SW480 (cell line): ENCODE measurements around the gene CAPN11.

Source experiments
- DNase-seq: peaks from one replicate; pipeline ENCODE4 v3.0.0-alpha.2; 2016; ENCODE audit warnings: low spot score

Gene CAPN11

GRCh38 chr6:44214307-44214706, 55.7 kb downstream of the CAPN11 start:
- DNase-seq, result no peak

GRCh38 chr6:44216677-44217331, 58.2 kb downstream of the CAPN11 start, which contains the start of gene MYMX:
TSS of gene MYMX (plus strand) at chr6:44216926. CDS start at chr6:44217472, 546 bp downstream.
- no peak for DNase-seq

DNA sequence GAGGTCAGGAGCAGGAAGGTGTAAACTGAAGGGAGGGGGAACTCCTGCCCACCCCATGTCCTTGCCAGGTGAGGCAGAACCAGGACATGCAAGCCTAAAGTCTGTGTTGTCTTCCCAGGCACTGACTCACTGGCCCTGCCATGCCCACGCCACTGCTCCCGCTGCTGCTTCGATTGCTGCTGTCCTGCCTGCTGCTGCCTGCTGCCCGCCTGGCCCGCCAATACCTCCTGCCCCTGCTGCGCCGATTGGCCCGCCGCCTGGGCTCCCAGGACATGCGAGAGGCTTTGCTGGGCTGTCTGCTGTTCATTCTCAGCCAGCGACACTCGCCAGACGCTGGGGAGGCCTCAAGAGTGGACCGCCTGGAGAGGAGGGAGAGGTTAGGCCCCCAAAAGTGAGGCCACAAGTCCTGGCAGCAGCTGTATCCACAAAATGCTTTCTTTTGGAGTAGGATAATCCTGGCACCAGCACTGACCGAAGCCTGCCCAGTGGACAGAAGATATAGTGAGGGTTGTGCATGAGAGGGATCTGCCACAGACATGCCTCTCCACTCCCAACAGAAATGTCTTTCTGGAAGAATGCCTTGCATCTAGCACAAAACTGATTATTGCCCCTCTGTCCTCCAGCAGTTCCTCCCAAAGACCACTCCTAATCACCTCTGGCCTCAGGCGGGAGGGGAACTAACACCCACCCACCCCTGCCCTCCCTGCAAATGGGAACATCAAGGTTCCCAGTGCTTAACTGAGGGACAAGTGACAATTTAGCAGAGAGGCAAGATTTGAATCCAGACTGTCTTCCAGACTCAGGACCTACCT, 58.9 kb downstream of the CAPN11 start:
- DNase-seq, result no peak

DNA sequence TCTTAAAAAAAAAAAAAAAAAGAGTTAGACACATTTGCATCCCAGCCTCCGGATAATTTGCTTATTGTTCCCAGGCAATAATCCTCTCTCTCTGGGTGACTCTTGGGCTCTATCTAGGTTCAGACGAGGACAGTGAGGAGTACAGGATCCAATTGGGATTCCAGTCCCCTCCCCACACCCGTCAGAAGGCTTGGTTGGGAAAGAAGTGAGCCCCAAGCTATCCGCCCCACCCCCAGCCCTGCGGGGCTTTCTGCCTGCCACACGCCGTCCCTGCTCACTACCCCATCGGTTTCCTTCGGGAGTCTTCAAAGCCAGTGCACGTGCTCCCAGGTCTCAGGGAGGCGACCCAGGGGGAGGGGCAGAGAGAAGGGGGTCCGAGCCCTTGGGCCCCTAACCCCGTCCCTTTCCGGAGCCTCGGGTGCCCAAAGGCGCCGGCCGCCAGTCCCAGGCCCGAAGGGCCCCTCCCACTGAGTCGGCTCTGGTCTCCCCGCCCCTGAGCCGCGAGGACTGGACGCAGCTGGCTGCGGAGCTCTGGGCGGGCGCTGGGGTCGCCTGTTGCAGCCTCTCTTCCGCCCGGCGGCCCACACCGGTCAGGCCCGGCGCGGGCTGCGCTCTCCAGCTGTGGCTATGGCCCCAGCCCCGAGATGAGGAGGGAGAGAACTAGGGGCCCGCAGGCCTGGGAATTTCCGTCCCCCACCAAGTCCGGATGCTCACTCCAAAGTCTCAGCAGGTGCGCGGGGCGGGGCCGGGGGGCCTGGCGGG, 60.6 kb downstream of the CAPN11 start:
- DNase-seq, result peak; percentile 69

GRCh38 chr6:44219815-44220784, 61.5 kb downstream of the CAPN11 start:
- DNase-seq, result no peak

- DNase-seq, result no peak
Observed at GRCh38 chr6:44220913-44221290, 62.3 kb downstream of the CAPN11 start.

DNA sequence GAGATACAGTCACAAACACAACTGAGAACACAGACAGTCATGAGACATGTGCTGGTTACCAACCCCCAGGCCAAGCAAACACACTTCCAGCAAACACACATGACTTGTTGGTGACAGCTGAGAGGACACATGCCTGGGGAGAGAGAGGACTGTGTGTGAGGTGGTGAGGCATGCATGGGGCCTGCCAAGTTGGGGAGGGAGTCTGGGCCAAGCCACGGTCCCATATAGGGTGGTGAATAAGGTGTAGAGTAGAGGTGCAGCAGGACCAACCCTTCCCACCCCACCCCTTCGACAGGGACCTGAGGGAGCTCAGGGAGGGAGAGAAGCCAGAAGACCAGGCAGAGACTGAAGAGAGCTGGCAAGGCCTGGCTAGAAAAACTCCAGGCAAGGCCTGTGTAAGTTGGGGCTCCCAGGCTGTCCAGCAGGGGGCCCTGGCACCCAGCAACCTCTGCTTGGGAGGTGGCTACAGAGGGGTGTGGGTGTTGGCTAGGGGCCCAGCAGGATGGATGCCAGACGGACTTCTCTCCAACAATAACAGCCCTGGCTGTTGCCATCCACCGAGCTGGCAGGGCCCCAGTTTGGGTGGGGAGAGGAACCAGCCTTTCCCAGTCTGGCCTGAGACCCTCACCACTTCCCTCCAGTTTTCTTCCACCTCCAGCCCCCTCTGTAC, 62.8 kb downstream of the CAPN11 start:
- DNase-seq, result peak; percentile 78

DNA sequence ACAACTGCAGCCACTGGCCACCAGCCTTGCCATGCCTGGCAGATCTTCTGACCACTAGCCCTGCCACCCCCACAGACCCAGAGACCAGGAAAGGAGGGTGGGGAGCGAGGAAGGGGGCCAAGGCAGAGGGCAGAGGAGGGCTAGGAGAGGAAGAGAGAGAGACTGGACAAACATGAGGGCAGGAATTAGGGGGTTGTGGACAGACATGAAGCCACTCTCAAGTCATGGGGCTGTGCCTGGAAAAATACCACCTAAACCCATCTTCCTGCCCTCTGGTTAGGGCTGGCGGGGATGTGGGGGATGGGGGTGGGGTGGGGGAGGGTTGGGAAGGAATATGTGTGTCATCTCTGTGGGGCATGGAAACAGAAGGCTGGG, 63.3 kb downstream of the CAPN11 start:
- DNase-seq, result no peak

DNA sequence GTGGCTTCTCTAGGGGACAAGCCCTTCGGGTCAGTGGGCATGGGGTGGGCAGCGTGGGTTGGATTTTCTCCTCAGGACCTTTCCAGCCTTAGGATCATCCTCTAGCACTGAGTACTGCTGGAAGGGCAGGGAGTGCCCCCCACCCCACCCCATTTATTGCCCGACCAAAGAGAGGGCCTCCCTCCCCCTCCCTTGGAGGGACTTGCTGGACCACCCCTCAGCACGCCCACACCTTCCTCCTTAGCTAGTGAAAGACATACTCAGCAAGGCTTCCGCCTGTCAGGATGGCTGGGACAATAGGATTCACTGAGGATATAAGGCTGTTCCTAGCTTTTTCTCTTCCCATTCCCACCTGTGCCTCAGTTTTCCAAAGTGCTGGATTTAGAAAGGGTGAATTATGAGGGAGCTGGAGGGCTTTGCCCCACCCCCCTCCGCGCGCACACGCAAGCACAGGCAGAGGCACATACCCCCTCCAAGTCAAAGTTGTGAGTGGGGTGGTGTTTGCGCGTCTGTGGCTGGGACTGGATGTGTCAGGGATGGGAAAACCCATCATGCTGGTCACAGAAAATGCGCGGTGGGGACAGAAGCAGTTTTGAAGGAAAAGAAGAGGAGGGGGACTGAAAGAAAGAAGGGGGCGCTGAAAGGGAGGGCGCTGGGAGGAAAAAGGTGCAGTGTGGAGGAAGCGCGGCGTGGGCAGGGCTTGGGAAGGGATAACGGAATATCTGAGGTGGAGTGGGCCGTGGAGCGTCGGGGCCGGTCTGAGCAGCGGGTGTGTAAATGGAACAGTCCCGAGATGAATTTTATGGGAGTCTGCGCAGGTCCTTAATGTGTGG, 64.1 kb downstream of the CAPN11 start:
- no peak for DNase-seq

DNA sequence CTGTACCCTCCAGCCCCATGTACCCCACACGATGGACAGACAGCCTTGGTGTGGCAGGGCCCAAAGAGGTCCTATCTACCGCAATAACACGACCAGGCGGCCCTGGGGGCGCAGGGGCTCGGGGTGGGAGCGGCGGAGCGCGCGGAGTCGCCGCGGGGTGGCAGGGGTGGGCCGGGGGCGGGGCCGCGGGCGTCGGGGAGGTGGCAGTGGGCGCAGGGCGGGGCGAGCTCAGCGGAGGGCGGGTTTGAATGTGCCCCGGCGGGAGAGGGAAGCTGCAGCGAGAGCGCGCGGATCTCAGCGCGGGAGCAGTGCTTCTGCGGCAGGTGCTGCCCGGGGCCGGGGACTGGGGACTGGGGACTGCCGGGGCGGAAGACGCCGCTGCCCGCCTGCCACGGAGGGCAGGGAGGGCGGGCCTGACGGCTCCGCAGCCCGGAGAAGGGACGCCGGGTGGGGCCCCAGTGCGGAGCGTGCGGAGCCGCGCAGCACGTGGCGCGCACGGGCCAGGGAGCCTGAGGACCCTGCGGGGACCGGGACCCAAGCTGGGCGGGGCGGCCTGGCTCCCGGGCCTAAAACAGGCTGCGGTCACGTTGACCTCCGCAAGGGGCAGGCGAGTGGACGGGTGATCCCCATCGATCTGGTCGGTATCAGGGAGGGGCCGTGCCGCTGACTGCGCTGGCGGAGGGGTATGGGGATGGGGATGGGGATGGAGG, 64.9 kb downstream of the CAPN11 start, which contains the start of gene SLC29A1:
SLC29A1 (plus strand) TSS at position 277 of the 710 bp plus-strand sequence. CDS start 3,719 bp downstream, outside the sequence.
- peak; percentile 67 for DNase-seq

GRCh38 chr6:44224029-44224964, 65.7 kb downstream of the CAPN11 start:
- peak; percentile 41 for DNase-seq

DNA sequence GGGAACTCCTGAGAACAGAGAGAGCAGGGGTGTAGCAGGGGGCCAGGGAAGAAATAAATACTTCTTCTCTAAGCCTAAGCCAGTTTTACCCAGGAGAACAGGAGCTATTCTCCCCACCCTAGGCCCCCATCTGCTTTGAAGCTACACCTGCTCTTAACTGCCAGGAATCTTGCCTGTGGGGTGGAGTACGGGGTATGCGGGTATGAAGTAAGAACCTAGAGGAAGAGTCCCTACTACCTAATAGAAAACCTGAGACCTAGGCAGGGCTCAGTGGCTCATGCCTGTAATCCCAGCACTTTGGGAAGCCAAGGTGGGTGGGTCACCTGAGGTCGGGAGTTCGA, 66.3 kb downstream of the CAPN11 start:
- DNase-seq, result no peak

DNA sequence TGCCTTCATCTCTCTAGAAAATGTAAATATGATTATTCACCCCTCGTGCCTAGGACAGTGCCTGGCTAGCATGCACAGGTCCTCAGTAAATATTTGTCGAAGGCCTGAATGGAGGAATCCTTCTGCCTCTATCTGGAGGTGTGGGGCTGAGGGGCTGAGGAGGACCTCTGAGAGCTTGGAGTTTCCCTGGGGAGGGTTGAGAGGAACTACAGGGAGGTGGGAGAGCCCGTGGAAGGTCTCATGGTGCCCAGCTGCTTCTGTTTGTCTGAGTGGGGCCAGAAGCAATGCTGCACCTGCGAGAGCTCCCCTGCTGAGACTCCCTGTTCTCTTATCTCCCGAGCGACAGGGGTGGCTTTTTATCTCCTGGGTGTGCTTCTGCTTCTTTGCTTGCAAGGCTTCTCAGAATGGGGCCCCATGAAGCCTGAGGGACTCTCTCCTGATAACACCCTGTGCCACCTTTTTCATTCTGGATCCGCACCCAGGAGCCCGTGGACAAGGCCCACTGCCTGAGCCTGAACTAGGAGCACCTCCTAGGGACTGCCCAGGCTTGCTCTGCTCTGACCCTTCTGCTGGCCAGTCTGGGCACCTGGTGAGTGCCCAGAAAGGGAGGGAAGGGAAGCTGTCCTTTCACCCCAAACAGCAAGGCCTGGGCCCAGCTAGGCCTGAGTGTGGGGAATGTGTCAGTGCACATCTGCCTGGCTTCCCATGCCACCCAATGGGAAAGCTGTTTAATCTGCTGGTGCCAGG, 67.1 kb downstream of the CAPN11 start:
- no peak for DNase-seq

- DNase-seq, result no peak
Observed at GRCh38 chr6:44226368-44227147, 67.9 kb downstream of the CAPN11 start.

- no peak for DNase-seq
Observed at GRCh38 chr6:44227148-44227793, 68.7 kb downstream of the CAPN11 start.

DNA sequence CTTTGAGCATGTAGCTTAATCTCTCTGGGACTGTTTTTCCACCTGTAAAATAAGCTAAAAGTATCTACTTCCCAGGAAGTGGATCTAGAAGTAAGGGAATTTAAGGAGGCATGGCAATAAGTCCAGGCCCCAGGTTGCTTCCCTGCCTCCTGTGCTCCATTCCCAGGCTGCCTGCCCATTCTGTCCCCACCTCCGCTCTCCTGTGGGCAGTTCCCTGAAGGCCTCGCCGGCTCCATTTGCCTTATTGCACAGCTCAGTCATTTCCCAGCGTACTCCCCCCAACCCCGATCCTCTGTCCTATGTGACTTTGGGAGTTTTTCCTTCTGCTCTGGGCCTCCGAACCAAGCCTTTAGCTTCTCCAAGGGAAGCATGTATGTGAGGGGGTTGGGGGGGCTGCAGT, 69.4 kb downstream of the CAPN11 start:
- no peak for DNase-seq
